Astrocyte of the cerebellum (primary cell): ENCODE results near the gene TMEM26.

Experiments used
- DNase-seq: peaks from one replicate; pipeline ENCODE4 v3.0.0-alpha.2; 2011; ENCODE audit warnings: low read depth
- H3K4me3 ChIP-seq: 2 replicates; pipeline ENCODE4 v1.5.1; 2011; ENCODE audit warnings: mild to moderate bottlenecking, low read depth, low read length, moderate library complexity
- in situ Hi-C: cut with HindIII; loops from 2 replicates; pipeline ENCODE4 v1.10.0; 2017; ENCODE audit warnings: low sequenced_read_pairs
- TF ChIP-seq, protein P1 (sequence below): IDR thresholded peaks from 2 replicates; pipeline ENCODE4 v1.5.1; 2012; ENCODE audit warnings: low read length, low read depth, moderate library complexity, mild to moderate bottlenecking; ENCODE audit errors: missing control alignments

The TMEM26 gene

DNA sequence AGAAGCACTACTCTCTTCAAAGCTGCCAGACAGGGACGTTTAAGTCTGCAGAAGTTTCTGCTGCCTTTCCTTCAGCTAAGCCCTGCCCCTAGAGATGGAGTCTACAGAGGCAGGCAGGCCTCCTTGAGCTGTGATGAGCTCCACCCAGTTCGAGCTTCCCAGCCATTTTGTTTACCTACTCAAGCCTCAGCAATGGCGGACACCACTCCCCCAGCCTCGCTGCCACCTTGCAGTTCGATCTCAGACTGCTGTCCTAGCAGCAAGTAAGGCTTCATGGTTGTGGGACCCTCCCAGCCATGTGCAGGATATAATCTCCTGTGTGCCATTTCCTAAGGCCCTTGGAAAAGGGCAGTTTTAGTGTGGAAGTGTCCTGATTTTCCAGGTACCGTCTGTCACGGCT, 74.3 kb downstream of the TMEM26 start:
- TF ChIP-seq, protein P1, sequence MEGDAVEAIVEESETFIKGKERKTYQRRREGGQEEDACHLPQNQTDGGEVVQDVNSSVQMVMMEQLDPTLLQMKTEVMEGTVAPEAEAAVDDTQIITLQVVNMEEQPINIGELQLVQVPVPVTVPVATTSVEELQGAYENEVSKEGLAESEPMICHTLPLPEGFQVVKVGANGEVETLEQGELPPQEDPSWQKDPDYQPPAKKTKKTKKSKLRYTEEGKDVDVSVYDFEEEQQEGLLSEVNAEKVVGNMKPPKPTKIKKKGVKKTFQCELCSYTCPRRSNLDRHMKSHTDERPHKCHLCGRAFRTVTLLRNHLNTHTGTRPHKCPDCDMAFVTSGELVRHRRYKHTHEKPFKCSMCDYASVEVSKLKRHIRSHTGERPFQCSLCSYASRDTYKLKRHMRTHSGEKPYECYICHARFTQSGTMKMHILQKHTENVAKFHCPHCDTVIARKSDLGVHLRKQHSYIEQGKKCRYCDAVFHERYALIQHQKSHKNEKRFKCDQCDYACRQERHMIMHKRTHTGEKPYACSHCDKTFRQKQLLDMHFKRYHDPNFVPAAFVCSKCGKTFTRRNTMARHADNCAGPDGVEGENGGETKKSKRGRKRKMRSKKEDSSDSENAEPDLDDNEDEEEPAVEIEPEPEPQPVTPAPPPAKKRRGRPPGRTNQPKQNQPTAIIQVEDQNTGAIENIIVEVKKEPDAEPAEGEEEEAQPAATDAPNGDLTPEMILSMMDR, result no peak
- H3K4me3 ChIP-seq, result no peak overlapping the region
- in situ Hi-C loops, result no loop called here
- no peak for DNase-seq

GRCh38 chr10:61376908-61377368, 76.2 kb downstream of the TMEM26 start:
- DNase-seq, result no peak
- TF ChIP-seq, protein P1, result no peak
- in situ Hi-C loops, result no loop called here
- no peak overlapping the region for H3K4me3 ChIP-seq

- no peak overlapping the region for H3K4me3 ChIP-seq
- DNase-seq, result no peak
- in situ Hi-C loops, result no loop called here
- TF ChIP-seq, protein P1, result no peak
Observed at GRCh38 chr10:61376377-61376776, 76.8 kb downstream of the TMEM26 start.

GRCh38 chr10:61366365-61366764, 86.8 kb downstream of the TMEM26 start:
- TF ChIP-seq, protein P1, result no peak
- in situ Hi-C loops, result no loop called here

GRCh38 chr10:61364619-61365018, 88.6 kb downstream of the TMEM26 start:
- TF ChIP-seq, protein P1, result no peak
- H3K4me3 ChIP-seq, result no peak overlapping the region
- in situ Hi-C loops, result no loop called here
- no peak for DNase-seq

More at GRCh38 chr10:61366365-61366764, 86.8 kb downstream of the TMEM26 start:
- H3K4me3 ChIP-seq, result no peak overlapping the region
- no peak for DNase-seq

- in situ Hi-C loops, result no loop called here
- no peak for DNase-seq
- TF ChIP-seq, protein P1, result no peak
- H3K4me3 ChIP-seq, result no peak overlapping the region
Observed at GRCh38 chr10:61363006-61363405, 90.2 kb downstream of the TMEM26 start.

GRCh38 chr10:61359452-61359851, 93.7 kb downstream of the TMEM26 start:
- in situ Hi-C loops, result no loop called here
- TF ChIP-seq, protein P1, result no peak
- DNase-seq, result no peak
- H3K4me3 ChIP-seq, result no peak overlapping the region
